Panc1 (cell line): Measurements from ENCODE around the gene DPEP3.

ENCODE experiments used
- CTCF ChIP-seq: fragments of 450-650 bp; IDR thresholded peaks from 2 replicates; pipeline ENCODE4 v1.5.1; 2017; ENCODE audit warnings: mild to moderate bottlenecking
- POLR2AphosphoS5 ChIP-seq: IDR thresholded peaks from 2 replicates; pipeline ENCODE4 v1.6.1; 2012; ENCODE audit warnings: mild to moderate bottlenecking, low read depth, low read length, moderate library complexity
- REST ChIP-seq, 2 experiments: IDR thresholded peaks; 2 replicates each; pipeline ENCODE4 v1.6.1; 2011 to 2012; ENCODE audit warnings: low read depth in 2 of 2, control low read depth in 1 of 2, low read length in 1 of 2, mild to moderate bottlenecking in 1 of 2, moderate library complexity in 1 of 2; ENCODE audit not compliant: insufficient read depth in 1 of 2
- SIN3A ChIP-seq: IDR thresholded peaks from 2 replicates; pipeline ENCODE4 v1.6.1; 2012; ENCODE audit warnings: low read depth, mild to moderate bottlenecking, low read length, moderate library complexity, borderline replicate concordance; ENCODE audit not compliant: insufficient read depth
- TCF7L2 ChIP-seq: IDR thresholded peaks from 2 replicates; pipeline ENCODE4 v1.6.1; 2011; ENCODE audit warnings: mild to moderate bottlenecking, low read depth, low read length, inconsistent platforms

GRCh38 chr16:67928147-67928546 lies 52.2 kb downstream of the DPEP3 start:
- no peak for TF ChIP-seq REST (IDR thresholded peaks at IDR 0.05; ENCODE audit: insufficient read depth in 1 of 2, low read depth in 2 of 2, low read length in 1 of 2)
- no peak for TF ChIP-seq CTCF
- TF ChIP-seq POLR2AphosphoS5, result no peak
- no peak for TF ChIP-seq SIN3A
- no peak for TF ChIP-seq TCF7L2
